Keratinocyte (primary cell): ENCODE results near the gene ACTN4. TPM values are rescaled to one million over a fixed set of nuclear protein-coding genes. Genes with fewer than 3 reads are reported as not detected.

Experiments used
- DNase-seq: peaks from one replicate; pipeline ENCODE4 v3.0.0-alpha.2; 2011; ENCODE audit warnings: low read depth, missing footprints, low spot score
- FAIRE-seq: peaks from 2 replicates; lab custom pipeline; 2011; peaks lifted over from hg19 to GRCh38; lab: Jason Lieb, UNC
- H2AFZ ChIP-seq: 2 replicates; pipeline ENCODE4 v1.6.0; 2012; ENCODE audit warnings: low read length, control low read depth, inconsistent platforms; ENCODE audit not compliant: control insufficient read depth
- H3K27ac ChIP-seq: 2 replicates; pipeline ENCODE4 v1.5.1; 2011; ENCODE audit warnings: low read length; ENCODE audit not compliant: control insufficient read depth, insufficient read depth
- H3K27me3 ChIP-seq: 3 replicates; pipeline ENCODE4 v1.6.0; 2011; ENCODE audit warnings: low read length; ENCODE audit not compliant: control insufficient read depth, insufficient read depth; ENCODE audit errors: extremely low read depth
- H3K36me3 ChIP-seq, 2 experiments: 2 replicates in 1 of 2; 3 replicates in 1 of 2; pipeline ENCODE4 v1.5.1; 2011; ENCODE audit warnings: low read length in 2 of 2, mild to moderate bottlenecking in 1 of 2; ENCODE audit not compliant: control insufficient read depth in 2 of 2, insufficient read depth in 2 of 2; ENCODE audit errors: extremely low read depth in 1 of 2
- H3K4me1 ChIP-seq: 3 replicates; pipeline ENCODE4 v1.5.1; 2011; ENCODE audit warnings: low read length; ENCODE audit not compliant: control insufficient read depth, insufficient read depth; ENCODE audit errors: extremely low read depth
- H3K4me2 ChIP-seq: 3 replicates; pipeline ENCODE4 v1.6.0; 2011; ENCODE audit warnings: low read depth, low read length; ENCODE audit not compliant: control insufficient read depth, insufficient read depth; ENCODE audit errors: extremely low read depth
- H3K4me3 ChIP-seq, 3 experiments: fragments of 200-600 bp in 1 of 3; sonication (generic) in 1 of 3; 2 replicates in 2 of 3; 3 replicates in 1 of 3; pipeline ENCODE4 v1.5.1; 2011 to 2016; ENCODE audit warnings: low read length in 3 of 3, mild to moderate bottlenecking in 3 of 3, control low read depth in 2 of 3, inconsistent platforms in 1 of 3, low read depth in 1 of 3, mixed read lengths in 1 of 3, mixed run types in 1 of 3, moderate library complexity in 1 of 3; ENCODE audit not compliant: control insufficient read depth in 2 of 3, insufficient read depth in 2 of 3; ENCODE audit errors: extremely low read depth in 1 of 3
- H3K79me2 ChIP-seq: 2 replicates; pipeline ENCODE4 v1.6.0; 2012; ENCODE audit warnings: low read length; ENCODE audit not compliant: control insufficient read depth, insufficient read depth
- H3K9ac ChIP-seq: 3 replicates; pipeline ENCODE4 v1.6.0; 2011; ENCODE audit warnings: low read length; ENCODE audit not compliant: control insufficient read depth, insufficient read depth; ENCODE audit errors: extremely low read depth
- H3K9me1 ChIP-seq: 3 replicates; pipeline ENCODE4 v1.6.0; 2011; ENCODE audit warnings: low read length; ENCODE audit not compliant: control insufficient read depth, insufficient read depth; ENCODE audit errors: extremely low read depth
- H3K9me3 ChIP-seq: 2 replicates; pipeline ENCODE4 v1.5.1; 2012; ENCODE audit warnings: low read depth, low read length; ENCODE audit not compliant: control insufficient read depth
- H4K20me1 ChIP-seq: 3 replicates; pipeline ENCODE4 v1.6.0; 2011; ENCODE audit warnings: low read length; ENCODE audit not compliant: control insufficient read depth, insufficient read depth; ENCODE audit errors: extremely low read depth
- EZH2 ChIP-seq: IDR thresholded peaks from one replicate; pipeline ENCODE4 v1.6.1; 2012; ENCODE audit warnings: inconsistent platforms, mild to moderate bottlenecking, low read length, moderate library complexity
- dilution Hi-C: fragments of 300-500 bp; cut with MboI; formaldehyde crosslinking; loops from one replicate; pipeline ENCODE4 v1.7.0; 2020; ENCODE audit warnings: low sequenced_read_pairs; ENCODE audit not compliant: extremely low pct_ligation_motif_present
- polyA plus RNA-seq, 5 experiments: library from polyadenylated mRNA; depleted of rRNA in 3 of 5; stranded (reverse) in 3 of 5; stranded (forward) in 1 of 5; unstranded in 1 of 5; fragments of >200 nt; gene quantifications; 1 replicate in 1 of 5; 2 replicates in 3 of 5; 3 replicates in 1 of 5; pipeline versions ENCODE4 v1.2.1 to v1.2.3, GENCODE V29; 2011 to 2012; ENCODE audit warnings: missing spikeins in 2 of 5, low read depth in 1 of 5, low replicate concordance in 1 of 5
- TF ChIP-seq, protein P1 (sequence below), 3 experiments: IDR thresholded peaks in 1 of 3; conservative IDR thresholded peaks in 1 of 3; optimal IDR thresholded peaks in 1 of 3; 2 replicates in 2 of 3; 3 replicates in 1 of 3; pipeline versions ENCODE3 to v1.5.1; 2011; ENCODE audit warnings: low read length in 3 of 3, mild to moderate bottlenecking in 3 of 3, moderate library complexity in 2 of 3, control low read depth in 1 of 3, inconsistent platforms in 1 of 3; ENCODE audit not compliant: insufficient read depth in 2 of 3; ENCODE audit errors: extremely low read depth in 1 of 3

The ACTN4 gene
- polyA plus RNA-seq, 1 donor (not counting 4 experiments of a cell fraction or from before 2014, with no cell fraction given) = 463 TPM

DNA sequence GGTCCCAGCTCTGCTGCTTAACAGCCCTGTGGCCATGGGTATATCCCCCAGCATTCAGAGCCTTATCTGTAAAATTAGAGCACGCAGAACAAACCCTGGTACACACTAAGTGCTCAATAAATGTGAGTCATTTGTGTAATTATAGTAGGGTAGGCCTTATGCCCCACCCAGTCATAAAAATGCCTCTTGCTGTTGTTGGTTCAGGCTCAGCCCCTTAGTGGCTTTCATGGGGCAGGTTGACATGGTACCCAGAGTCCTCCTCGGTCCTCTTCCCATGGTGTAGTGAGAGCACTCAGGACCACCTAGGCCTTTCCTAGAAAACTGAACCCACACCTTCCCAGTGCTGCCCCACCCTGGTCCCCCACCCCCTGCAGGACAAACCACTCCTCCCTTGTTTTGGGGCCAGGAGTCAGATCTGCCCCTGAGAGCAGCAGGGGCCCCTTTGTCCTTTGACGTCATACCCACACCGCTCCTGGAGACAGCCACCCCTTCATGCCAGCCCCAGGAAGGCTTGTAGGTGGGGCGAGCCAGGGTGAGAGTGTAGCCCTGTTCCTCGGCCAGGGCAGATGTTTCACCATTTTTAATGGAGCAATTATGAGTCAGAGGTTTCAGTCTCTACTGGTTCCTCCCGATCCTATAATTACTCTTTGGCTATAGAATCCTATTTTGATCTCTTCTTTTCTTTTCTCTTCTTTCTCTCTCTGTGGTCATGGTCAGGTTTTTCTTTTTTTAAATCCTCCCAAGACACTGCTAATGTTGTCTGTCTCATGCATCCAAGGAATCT lies 36.8 kb downstream of the ACTN4 start:
- Histone ChIP-seq H4K20me1 (no peaks in the 10 kb centered on the region), H3K9me3 (no peaks in the 10 kb centered on the region), H3K9ac (peak overlapping the region; percentile 99), H3K4me3 (peak overlapping the region in 2 of 3 experiments; percentile 48 to 58), H3K27ac (peak overlapping the region; percentile 100), H3K27me3 (no peaks in the 10 kb centered on the region), H3K4me2 (peak overlapping the region; percentile 94), H2AFZ (no peak overlapping the region), H3K4me1 (peaks cover 78% of the 10 kb centered on the region), H3K36me3 (peaks cover 16 to 45% of the 10 kb centered on the region in 2 experiments), H3K79me2 (peaks cover 82% of the 10 kb centered on the region), H3K9me1 (no peaks in the 10 kb centered on the region)
- TF ChIP-seq, protein P1, sequence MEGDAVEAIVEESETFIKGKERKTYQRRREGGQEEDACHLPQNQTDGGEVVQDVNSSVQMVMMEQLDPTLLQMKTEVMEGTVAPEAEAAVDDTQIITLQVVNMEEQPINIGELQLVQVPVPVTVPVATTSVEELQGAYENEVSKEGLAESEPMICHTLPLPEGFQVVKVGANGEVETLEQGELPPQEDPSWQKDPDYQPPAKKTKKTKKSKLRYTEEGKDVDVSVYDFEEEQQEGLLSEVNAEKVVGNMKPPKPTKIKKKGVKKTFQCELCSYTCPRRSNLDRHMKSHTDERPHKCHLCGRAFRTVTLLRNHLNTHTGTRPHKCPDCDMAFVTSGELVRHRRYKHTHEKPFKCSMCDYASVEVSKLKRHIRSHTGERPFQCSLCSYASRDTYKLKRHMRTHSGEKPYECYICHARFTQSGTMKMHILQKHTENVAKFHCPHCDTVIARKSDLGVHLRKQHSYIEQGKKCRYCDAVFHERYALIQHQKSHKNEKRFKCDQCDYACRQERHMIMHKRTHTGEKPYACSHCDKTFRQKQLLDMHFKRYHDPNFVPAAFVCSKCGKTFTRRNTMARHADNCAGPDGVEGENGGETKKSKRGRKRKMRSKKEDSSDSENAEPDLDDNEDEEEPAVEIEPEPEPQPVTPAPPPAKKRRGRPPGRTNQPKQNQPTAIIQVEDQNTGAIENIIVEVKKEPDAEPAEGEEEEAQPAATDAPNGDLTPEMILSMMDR (optimal IDR thresholded peaks at IDR 0.05 in 1 of 3, IDR thresholded peaks at IDR 0.05 in 1 of 3, conservative IDR thresholded peaks at IDR 0.05 in 1 of 3; ENCODE audit: extremely low read depth in 1 of 3, insufficient read depth in 2 of 3, low read length in 3 of 3) = no peak
- TF ChIP-seq EZH2 = no peak
- DNase-seq = peak; percentile 78
- peak; percentile 29 for FAIRE-seq
- dilution Hi-C loops = no loop called here

DNA sequence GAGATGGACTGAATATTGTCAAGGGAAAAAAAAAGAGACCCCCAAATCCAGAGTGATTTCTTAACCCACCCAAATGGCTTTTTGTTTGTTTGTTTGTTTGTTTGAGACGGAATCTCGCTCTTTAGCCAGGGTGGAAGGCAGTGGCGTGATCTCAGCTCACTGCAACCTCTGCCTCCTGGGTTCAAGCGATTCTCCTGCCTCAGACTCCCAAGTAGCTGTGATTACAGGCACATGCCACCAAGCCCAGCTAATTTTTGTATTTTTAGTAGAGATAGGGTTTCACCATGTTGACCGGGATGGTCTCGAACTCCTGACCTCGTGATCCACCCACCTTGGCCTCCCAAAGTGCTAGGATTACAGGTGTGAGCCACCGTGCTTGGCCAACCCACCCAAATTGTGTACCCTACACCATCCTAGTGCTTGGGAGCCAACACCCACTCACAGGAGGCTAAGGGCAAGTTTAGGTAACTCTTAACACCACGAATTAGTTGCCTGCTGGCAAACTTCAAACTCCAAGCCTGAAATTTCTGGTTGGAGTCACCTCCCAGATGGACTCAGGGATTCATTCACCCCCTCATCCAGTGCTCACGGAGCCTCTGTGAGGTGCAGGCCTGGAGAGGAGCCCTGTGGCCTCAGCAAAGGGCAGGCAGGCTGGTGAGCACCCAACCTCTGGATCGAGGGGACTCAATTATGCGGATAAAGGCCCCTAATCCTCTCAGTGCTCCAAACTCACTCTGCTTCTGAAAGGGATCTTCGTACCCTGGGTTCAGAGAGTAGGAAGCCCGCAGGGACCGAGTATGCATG lies 37.6 kb downstream of the ACTN4 start:
- Histone ChIP-seq H3K4me1 (peaks cover 81% of the 10 kb centered on the region), H3K27me3 (no peaks in the 10 kb centered on the region), H3K4me2 (peak overlapping the region; percentile 72), H3K4me3 (peak overlapping the region in 2 of 3 experiments; percentile 47 to 48), H3K79me2 (peaks cover 82% of the 10 kb centered on the region), H3K36me3 (peaks cover 18 to 50% of the 10 kb centered on the region in 2 experiments), H2AFZ (no peak overlapping the region), H3K9me1 (no peaks in the 10 kb centered on the region), H4K20me1 (no peaks in the 10 kb centered on the region), H3K9me3 (no peaks in the 10 kb centered on the region), H3K27ac (peak overlapping the region; percentile 100), H3K9ac (peak overlapping the region; percentile 99)
- no peak for DNase-seq
- dilution Hi-C loops = no loop called here
- no peak for FAIRE-seq
- no peak for TF ChIP-seq EZH2
- TF ChIP-seq, protein P1 (optimal IDR thresholded peaks at IDR 0.05 in 1 of 3, IDR thresholded peaks at IDR 0.05 in 1 of 3, conservative IDR thresholded peaks at IDR 0.05 in 1 of 3; ENCODE audit: extremely low read depth in 1 of 3, insufficient read depth in 2 of 3, low read length in 3 of 3) = no peak
